Ishikawa (cell line): ENCODE results near the gene SOBP.

Experiments used
- CEBPB ChIP-seq: IDR thresholded peaks from 2 replicates; pipeline ENCODE4 v1.6.1; 2012
- EGR1 ChIP-seq: IDR thresholded peaks from 2 replicates; pipeline ENCODE4 v1.6.1; 2012
- EP300 ChIP-seq: IDR thresholded peaks from 2 replicates; pipeline ENCODE4 v1.6.1; 2012; ENCODE audit warnings: borderline replicate concordance
- FOXM1 ChIP-seq: IDR thresholded peaks from 2 replicates; pipeline ENCODE4 v1.6.1; 2012; ENCODE audit warnings: low read depth, borderline replicate concordance
- NFIC ChIP-seq: IDR thresholded peaks from 2 replicates; pipeline ENCODE4 v1.6.1; 2012
- RAD21 ChIP-seq: IDR thresholded peaks from 2 replicates; pipeline ENCODE4 v1.6.1; 2012; ENCODE audit warnings: low read depth
- TAF1 ChIP-seq: IDR thresholded peaks from 2 replicates; pipeline ENCODE4 v1.6.1; 2012; ENCODE audit warnings: low read depth, mild to moderate bottlenecking
- YY1 ChIP-seq: IDR thresholded peaks from 2 replicates; pipeline ENCODE4 v1.6.1; 2012; ENCODE audit warnings: low read depth
- ZBTB7A ChIP-seq: IDR thresholded peaks from 2 replicates; pipeline ENCODE4 v1.6.1; 2012; ENCODE audit warnings: low read depth
- TF ChIP-seq, protein P1 (sequence below): IDR thresholded peaks from 2 replicates; pipeline ENCODE4 v1.6.1; 2012
- TF ChIP-seq, protein P2 (sequence below): IDR thresholded peaks from 2 replicates; pipeline ENCODE4 v1.6.1; 2012; ENCODE audit warnings: low read depth, mild to moderate bottlenecking

DNA sequence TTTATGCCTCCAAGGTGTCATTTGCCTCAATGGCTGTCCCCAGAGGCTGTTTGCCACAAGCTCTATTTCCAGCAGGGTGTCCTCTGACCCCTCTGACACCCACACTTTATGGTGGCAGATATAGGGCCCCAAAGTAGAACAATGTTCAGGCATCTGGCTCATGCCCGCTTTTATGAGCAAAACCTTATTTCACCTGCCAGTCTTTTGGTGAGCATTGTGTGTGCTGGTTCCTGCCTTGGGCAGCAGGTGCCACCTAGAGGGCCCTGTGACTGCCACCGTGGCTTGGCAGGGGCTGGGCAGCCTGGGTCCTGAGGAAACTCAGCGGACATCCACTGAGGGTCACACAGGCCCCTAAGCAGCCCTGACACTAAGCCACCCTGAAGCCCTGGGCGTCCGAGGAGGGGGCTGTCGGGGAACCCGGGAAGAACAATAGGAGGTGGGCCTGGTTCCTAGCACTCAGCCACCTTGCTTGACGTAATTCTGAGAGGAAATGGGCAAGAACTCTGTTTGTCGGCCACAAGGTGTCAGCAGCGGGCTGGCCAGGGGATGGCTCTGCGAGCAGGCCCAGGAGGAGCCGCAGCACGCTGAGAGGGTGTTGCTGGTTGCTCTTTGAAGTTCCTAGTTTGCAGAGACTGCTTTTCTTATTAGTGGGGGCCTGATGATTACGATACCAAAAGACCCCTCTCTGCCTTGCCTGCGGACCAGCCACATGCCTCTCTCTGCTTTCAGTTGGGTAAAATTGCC is 185.2 kb downstream of the SOBP start:
- TF ChIP-seq TAF1 (no peak), CEBPB (peak; percentile 4; the same call in 1 of the 2 replicates), RAD21 (peak; percentile 88), EGR1 (no peak), ZBTB7A (no peak), NFIC (no peak), EP300 (no peak), YY1 (no peak), FOXM1 (no peak)
- TF ChIP-seq, protein P1, sequence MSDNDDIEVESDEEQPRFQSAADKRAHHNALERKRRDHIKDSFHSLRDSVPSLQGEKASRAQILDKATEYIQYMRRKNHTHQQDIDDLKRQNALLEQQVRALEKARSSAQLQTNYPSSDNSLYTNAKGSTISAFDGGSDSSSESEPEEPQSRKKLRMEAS: no peak
- TF ChIP-seq, protein P2, sequence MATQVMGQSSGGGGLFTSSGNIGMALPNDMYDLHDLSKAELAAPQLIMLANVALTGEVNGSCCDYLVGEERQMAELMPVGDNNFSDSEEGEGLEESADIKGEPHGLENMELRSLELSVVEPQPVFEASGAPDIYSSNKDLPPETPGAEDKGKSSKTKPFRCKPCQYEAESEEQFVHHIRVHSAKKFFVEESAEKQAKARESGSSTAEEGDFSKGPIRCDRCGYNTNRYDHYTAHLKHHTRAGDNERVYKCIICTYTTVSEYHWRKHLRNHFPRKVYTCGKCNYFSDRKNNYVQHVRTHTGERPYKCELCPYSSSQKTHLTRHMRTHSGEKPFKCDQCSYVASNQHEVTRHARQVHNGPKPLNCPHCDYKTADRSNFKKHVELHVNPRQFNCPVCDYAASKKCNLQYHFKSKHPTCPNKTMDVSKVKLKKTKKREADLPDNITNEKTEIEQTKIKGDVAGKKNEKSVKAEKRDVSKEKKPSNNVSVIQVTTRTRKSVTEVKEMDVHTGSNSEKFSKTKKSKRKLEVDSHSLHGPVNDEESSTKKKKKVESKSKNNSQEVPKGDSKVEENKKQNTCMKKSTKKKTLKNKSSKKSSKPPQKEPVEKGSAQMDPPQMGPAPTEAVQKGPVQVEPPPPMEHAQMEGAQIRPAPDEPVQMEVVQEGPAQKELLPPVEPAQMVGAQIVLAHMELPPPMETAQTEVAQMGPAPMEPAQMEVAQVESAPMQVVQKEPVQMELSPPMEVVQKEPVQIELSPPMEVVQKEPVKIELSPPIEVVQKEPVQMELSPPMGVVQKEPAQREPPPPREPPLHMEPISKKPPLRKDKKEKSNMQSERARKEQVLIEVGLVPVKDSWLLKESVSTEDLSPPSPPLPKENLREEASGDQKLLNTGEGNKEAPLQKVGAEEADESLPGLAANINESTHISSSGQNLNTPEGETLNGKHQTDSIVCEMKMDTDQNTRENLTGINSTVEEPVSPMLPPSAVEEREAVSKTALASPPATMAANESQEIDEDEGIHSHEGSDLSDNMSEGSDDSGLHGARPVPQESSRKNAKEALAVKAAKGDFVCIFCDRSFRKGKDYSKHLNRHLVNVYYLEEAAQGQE: no peak
